Activated T-cell treated with anti-CD3 and anti-CD28 coated beads, Interleukin-2, amount 50 U/mL, for 24 hours (primary cell): ENCODE results near the gene KCTD6.
"Not testable (repeated sequence)": the region's sequence is repeated elsewhere in the genome, so short reads cannot be mapped to it uniquely, and the experiment has no call there.

Source experiments
- DNase-seq: peaks from one replicate; pipeline ENCODE4 v3.0.0-alpha.2; 2020
- H3K27ac Mint-ChIP-seq: 2 replicates; pipeline ENCODE4 v1.8.0; 2020; ENCODE audit warnings: mild to moderate bottlenecking, mixed read lengths
- H3K27me3 Mint-ChIP-seq: 2 replicates; pipeline ENCODE4 v1.8.0; 2020; ENCODE audit warnings: mixed read lengths
- H3K36me3 Mint-ChIP-seq: 2 replicates; pipeline ENCODE4 v1.8.0; 2020; ENCODE audit warnings: low read depth, mixed read lengths
- H3K4me1 Mint-ChIP-seq: 2 replicates; pipeline ENCODE4 v1.8.0; 2020; ENCODE audit warnings: low read depth, mixed read lengths
- H3K4me3 Mint-ChIP-seq: 2 replicates; pipeline ENCODE4 v1.8.0; 2020; ENCODE audit warnings: mild to moderate bottlenecking, moderate library complexity, mixed read lengths
- H3K9me3 Mint-ChIP-seq: 2 replicates; pipeline ENCODE4 v1.8.0; 2020; ENCODE audit warnings: mixed read lengths

Gene KCTD6

GRCh38 chr3:58527440-58527839 is 35.5 kb downstream of the KCTD6 start:
- H3K27me3 Mint-ChIP-seq, H3K4me1 Mint-ChIP-seq, H3K9me3 Mint-ChIP-seq, H3K36me3 Mint-ChIP-seq, DNase-seq, H3K4me3 Mint-ChIP-seq, H3K27ac Mint-ChIP-seq: not testable (repeated sequence)

GRCh38 chr3:58528629-58529028 is 36.7 kb downstream of the KCTD6 start:
- no peaks in the 10 kb centered on the region for H3K36me3 Mint-ChIP-seq
- no peak overlapping the region for H3K4me3 Mint-ChIP-seq

GRCh38 chr3:58529516-58530353 is 37.8 kb downstream of the KCTD6 start:
- no peaks in the 10 kb centered on the region for H3K36me3 Mint-ChIP-seq

More at GRCh38 chr3:58528629-58529028, 36.7 kb downstream of the KCTD6 start:
- Mint-ChIP-seq H3K4me1 (peaks cover 14% of the 10 kb centered on the region), H3K27ac (no peak overlapping the region), H3K27me3 (no peaks in the 10 kb centered on the region), H3K9me3 (no peaks in the 10 kb centered on the region)
- DNase-seq, result no peak

GRCh38 chr3:58530354-58530865 is 38.5 kb downstream of the KCTD6 start:
- no peak overlapping the region for H3K27ac Mint-ChIP-seq
- no peak for DNase-seq
- no peak overlapping the region for H3K4me3 Mint-ChIP-seq
- H3K9me3 Mint-ChIP-seq, result no peaks in the 10 kb centered on the region
- no peaks in the 10 kb centered on the region for H3K36me3 Mint-ChIP-seq
- H3K27me3 Mint-ChIP-seq, result no peaks in the 10 kb centered on the region
- peaks cover 14% of the 10 kb centered on the region for H3K4me1 Mint-ChIP-seq

More at GRCh38 chr3:58529516-58530353, 37.8 kb downstream of the KCTD6 start:
- H3K9me3 Mint-ChIP-seq, result no peaks in the 10 kb centered on the region
- no peak for DNase-seq
- peaks cover 14% of the 10 kb centered on the region for H3K4me1 Mint-ChIP-seq
- no peaks in the 10 kb centered on the region for H3K27me3 Mint-ChIP-seq
- H3K4me3 Mint-ChIP-seq, result no peak overlapping the region
- no peak overlapping the region for H3K27ac Mint-ChIP-seq

GRCh38 chr3:58531555-58531954 is 39.7 kb downstream of the KCTD6 start:
- Mint-ChIP-seq H3K27ac (no peak overlapping the region), H3K9me3 (no peaks in the 10 kb centered on the region), H3K4me1 (peaks cover 14% of the 10 kb centered on the region), H3K4me3 (no peak overlapping the region), H3K27me3 (no peaks in the 10 kb centered on the region), H3K36me3 (no peaks in the 10 kb centered on the region)
- DNase-seq, result no peak

- Mint-ChIP-seq H3K4me3 (no peak overlapping the region), H3K27me3 (no peaks in the 10 kb centered on the region), H3K9me3 (no peaks in the 10 kb centered on the region), H3K36me3 (no peaks in the 10 kb centered on the region), H3K27ac (no peak overlapping the region), H3K4me1 (peaks cover 14% of the 10 kb centered on the region)
- DNase-seq, result no peak
Observed at GRCh38 chr3:58531956-58532355, 40.1 kb downstream of the KCTD6 start.

GRCh38 chr3:58532794-58533220 is 40.9 kb downstream of the KCTD6 start:
- Mint-ChIP-seq H3K9me3 (no peaks in the 10 kb centered on the region), H3K27ac (peak overlapping the region; percentile 78), H3K4me3 (no peak overlapping the region), H3K27me3 (no peaks in the 10 kb centered on the region), H3K36me3 (no peaks in the 10 kb centered on the region), H3K4me1 (peaks cover 14% of the 10 kb centered on the region)
- DNase-seq, result peak; percentile 87

- Mint-ChIP-seq H3K4me3 (no peak overlapping the region), H3K27ac (no peak overlapping the region), H3K36me3 (no peaks in the 10 kb centered on the region), H3K4me1 (peaks cover 14% of the 10 kb centered on the region), H3K9me3 (no peaks in the 10 kb centered on the region), H3K27me3 (no peaks in the 10 kb centered on the region)
- no peak for DNase-seq
Observed at GRCh38 chr3:58534592-58535494, 42.9 kb downstream of the KCTD6 start.

GRCh38 chr3:58535531-58536500 is 43.9 kb downstream of the KCTD6 start:
- H3K9me3 Mint-ChIP-seq, result no peaks in the 10 kb centered on the region
- no peaks in the 10 kb centered on the region for H3K27me3 Mint-ChIP-seq
- peaks cover 14% of the 10 kb centered on the region for H3K4me1 Mint-ChIP-seq
- no peaks in the 10 kb centered on the region for H3K36me3 Mint-ChIP-seq
- H3K27ac Mint-ChIP-seq, result no peak overlapping the region
- no peak for DNase-seq
- H3K4me3 Mint-ChIP-seq, result no peak overlapping the region

- no peak within 1 kb of the TSS for H3K4me3 Mint-ChIP-seq
- H3K9me3 Mint-ChIP-seq, result no peaks in the 10 kb centered on the region
- no peaks in the 10 kb centered on the region for H3K27me3 Mint-ChIP-seq
- no peak within 1 kb of the TSS for H3K27ac Mint-ChIP-seq
- H3K36me3 Mint-ChIP-seq, result no peaks in the 10 kb centered on the region
- H3K4me1 Mint-ChIP-seq, result peaks cover 14% of the 10 kb centered on the region
- DNase-seq, result no peak
Observed at GRCh38 chr3:58536501-58537411, 44.9 kb downstream of the KCTD6 start, which contains the start of gene ACOX2. TSS of gene ACOX2 (minus strand) at chr3:58537190. CDS start at chr3:58535106, 2,084 bp downstream.

- Mint-ChIP-seq H3K4me1 (peaks cover 7% of the 10 kb centered on the region), H3K36me3 (no peaks in the 10 kb centered on the region), H3K27me3 (no peaks in the 10 kb centered on the region), H3K4me3 (no peak overlapping the region), H3K27ac (no peak overlapping the region), H3K9me3 (no peaks in the 10 kb centered on the region)
- no peak for DNase-seq
Observed at GRCh38 chr3:58537412-58538301, 45.8 kb downstream of the KCTD6 start.

- H3K27ac Mint-ChIP-seq, result no peak overlapping the region
Observed at GRCh38 chr3:58539626-58540025, 47.7 kb downstream of the KCTD6 start.

More at GRCh38 chr3:58539626-58540025, 47.7 kb downstream of the KCTD6 start:
- Mint-ChIP-seq H3K4me1 (no peaks in the 10 kb centered on the region), H3K4me3 (no peak overlapping the region), H3K27me3 (no peaks in the 10 kb centered on the region), H3K9me3 (no peaks in the 10 kb centered on the region), H3K36me3 (no peaks in the 10 kb centered on the region)
- DNase-seq, result no peak
